HL-60 (cell line): ENCODE results near the gene MYO6.

Experiments used
- DNase-seq, 2 experiments: peaks; one replicate each; pipeline ENCODE4 v3.0.0-alpha.2; 2010 to 2020; ENCODE audit warnings: low read depth in 1 of 2, low spot score in 1 of 2
- H3K27ac ChIP-seq: fragments of 250-450 bp; sonication (Bioruptor Pico); replicated peaks from 2 replicates; pipeline ENCODE4 v1.5.1; 2020; ENCODE audit warnings: mild to moderate bottlenecking, moderate library complexity
- H3K27me3 ChIP-seq: fragments of 250-450 bp; sonication (Bioruptor Pico); 2 replicates; pipeline ENCODE4 v1.5.1; 2021; ENCODE audit warnings: mild to moderate bottlenecking, moderate library complexity; ENCODE audit not compliant: insufficient read depth, poor library complexity, severe bottlenecking
- H3K4me3 ChIP-seq: replicated peaks from 2 replicates; pipeline ENCODE4 v1.5.1; 2011; ENCODE audit warnings: mild to moderate bottlenecking, control low read depth, low read length; ENCODE audit not compliant: insufficient read depth
- GABPA ChIP-seq: IDR thresholded peaks from 2 replicates; pipeline ENCODE4 v1.6.1; 2012; ENCODE audit warnings: low read depth
- POLR2AphosphoS5 ChIP-seq: IDR thresholded peaks from 2 replicates; pipeline ENCODE4 v1.6.1; 2012; ENCODE audit warnings: low read depth
- REST ChIP-seq: IDR thresholded peaks from 2 replicates; pipeline ENCODE4 v1.6.1; 2012; ENCODE audit warnings: low read depth; ENCODE audit not compliant: insufficient replicate concordance
- SPI1 ChIP-seq: IDR thresholded peaks from 2 replicates; pipeline ENCODE4 v1.6.1; 2012; ENCODE audit warnings: low read depth, mild to moderate bottlenecking, borderline replicate concordance
- TF ChIP-seq, protein P1 (sequence below): IDR thresholded peaks from one replicate; pipeline ENCODE4 v1.5.1; 2011; ENCODE audit warnings: low read length, control low read depth, inconsistent platforms; ENCODE audit not compliant: insufficient read depth

The MYO6 gene

DNA sequence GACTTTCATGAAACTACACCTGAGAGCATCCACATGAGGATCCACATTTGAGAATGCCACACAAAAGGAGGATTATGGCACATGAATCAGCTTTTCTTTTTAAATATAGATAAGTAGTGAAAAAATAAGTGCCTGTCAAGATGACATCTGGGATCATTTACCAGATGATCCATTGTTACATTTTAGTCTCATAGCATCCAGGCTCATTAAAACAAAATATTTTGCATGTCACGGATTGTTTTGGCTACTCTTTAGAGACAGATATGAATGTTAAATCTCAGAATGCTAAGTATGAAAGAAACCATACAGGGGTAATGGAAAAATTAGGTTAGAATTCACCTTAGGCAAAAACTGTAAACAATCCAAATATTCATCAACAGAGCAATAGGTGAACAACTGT is 66.7 kb downstream of the MYO6 start:
- no peak for DNase-seq
- TF ChIP-seq GABPA (no peak), REST (no peak), SPI1 (no peak), POLR2AphosphoS5 (no peak)
- TF ChIP-seq, protein P1, sequence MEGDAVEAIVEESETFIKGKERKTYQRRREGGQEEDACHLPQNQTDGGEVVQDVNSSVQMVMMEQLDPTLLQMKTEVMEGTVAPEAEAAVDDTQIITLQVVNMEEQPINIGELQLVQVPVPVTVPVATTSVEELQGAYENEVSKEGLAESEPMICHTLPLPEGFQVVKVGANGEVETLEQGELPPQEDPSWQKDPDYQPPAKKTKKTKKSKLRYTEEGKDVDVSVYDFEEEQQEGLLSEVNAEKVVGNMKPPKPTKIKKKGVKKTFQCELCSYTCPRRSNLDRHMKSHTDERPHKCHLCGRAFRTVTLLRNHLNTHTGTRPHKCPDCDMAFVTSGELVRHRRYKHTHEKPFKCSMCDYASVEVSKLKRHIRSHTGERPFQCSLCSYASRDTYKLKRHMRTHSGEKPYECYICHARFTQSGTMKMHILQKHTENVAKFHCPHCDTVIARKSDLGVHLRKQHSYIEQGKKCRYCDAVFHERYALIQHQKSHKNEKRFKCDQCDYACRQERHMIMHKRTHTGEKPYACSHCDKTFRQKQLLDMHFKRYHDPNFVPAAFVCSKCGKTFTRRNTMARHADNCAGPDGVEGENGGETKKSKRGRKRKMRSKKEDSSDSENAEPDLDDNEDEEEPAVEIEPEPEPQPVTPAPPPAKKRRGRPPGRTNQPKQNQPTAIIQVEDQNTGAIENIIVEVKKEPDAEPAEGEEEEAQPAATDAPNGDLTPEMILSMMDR = no peak
- H3K4me3 ChIP-seq = no peak overlapping the region
- H3K27ac ChIP-seq = no peak overlapping the region
- H3K27me3 ChIP-seq = no peaks in the 10 kb centered on the region

- no peak for DNase-seq
- no peak overlapping the region for H3K4me3 ChIP-seq
- H3K27ac ChIP-seq = no peak overlapping the region
- TF ChIP-seq, protein P1 = no peak
- TF ChIP-seq SPI1 = no peak
- no peak for TF ChIP-seq REST
- TF ChIP-seq POLR2AphosphoS5 = no peak
- TF ChIP-seq GABPA = no peak
- no peaks in the 10 kb centered on the region for H3K27me3 ChIP-seq
These were observed 69.2 kb downstream of the MYO6 start for GRCh38 chr6:75818098-75818855.

GRCh38 chr6:75819776-75820487 is 70.9 kb downstream of the MYO6 start:
- no peak for DNase-seq
- Histone ChIP-seq H3K27me3 (no peaks in the 10 kb centered on the region), H3K27ac (no peak overlapping the region), H3K4me3 (no peak overlapping the region)
- TF ChIP-seq SPI1 (no peak), GABPA (no peak), POLR2AphosphoS5 (no peak), REST (no peak)
- TF ChIP-seq, protein P1 = no peak
